Suprapubic skin (tissue), 4 donors: Measurements from ENCODE around the gene FKBP11.

Source experiments
- POLR2A ChIP-seq, 2 donors: fragments of 450-650 bp; IDR thresholded peaks; one replicate each; pipeline ENCODE4 v1.6.1; 2017; ENCODE audit warnings: antibody characterized with exemption in 2 of 2, mild to moderate bottlenecking in 2 of 2, moderate library complexity in 2 of 2
- POLR2AphosphoS5 ChIP-seq, 3 donors: sonication (generic); formaldehyde crosslinking; IDR thresholded peaks; one replicate each; pipeline ENCODE4 v1.6.1; 2017; ENCODE audit warnings: antibody characterized with exemption in 3 of 3
- TF ChIP-seq, protein P1 (sequence below), 2 donors: fragments of 200-600 bp in 1 of 2; fragments of 450-650 bp in 1 of 2; sonication (generic) in 1 of 2; IDR thresholded peaks; one replicate each; pipeline ENCODE4 v1.5.1; 2016 to 2019; ENCODE audit warnings: antibody characterized with exemption in 2 of 2, mild to moderate bottlenecking in 1 of 2, moderate library complexity in 1 of 2

DNA sequence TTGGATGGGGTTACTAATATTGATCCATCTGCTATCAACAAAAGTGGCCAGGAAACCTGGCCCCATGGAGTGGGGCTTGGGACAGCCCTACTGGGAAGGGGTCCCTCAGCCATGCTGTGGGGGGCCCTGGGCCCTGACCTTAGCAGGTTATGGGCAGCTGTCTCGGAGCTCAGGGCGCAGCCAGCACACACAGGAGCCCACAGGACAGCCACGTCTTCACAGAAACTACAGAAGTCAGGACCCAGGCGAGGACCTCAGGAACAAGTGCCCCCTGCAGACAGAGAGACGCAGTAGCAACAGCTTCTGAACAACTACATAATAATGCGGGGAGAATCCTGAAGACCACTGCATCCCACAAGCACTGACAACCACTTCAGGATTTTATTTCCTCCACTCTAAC is 11.9 kb upstream of the FKBP11 start:
- TF ChIP-seq POLR2AphosphoS5 (IDR thresholded peaks at IDR 0.05) (no peak), POLR2A (IDR thresholded peaks at IDR 0.05) (no peak)
- TF ChIP-seq, protein P1, sequence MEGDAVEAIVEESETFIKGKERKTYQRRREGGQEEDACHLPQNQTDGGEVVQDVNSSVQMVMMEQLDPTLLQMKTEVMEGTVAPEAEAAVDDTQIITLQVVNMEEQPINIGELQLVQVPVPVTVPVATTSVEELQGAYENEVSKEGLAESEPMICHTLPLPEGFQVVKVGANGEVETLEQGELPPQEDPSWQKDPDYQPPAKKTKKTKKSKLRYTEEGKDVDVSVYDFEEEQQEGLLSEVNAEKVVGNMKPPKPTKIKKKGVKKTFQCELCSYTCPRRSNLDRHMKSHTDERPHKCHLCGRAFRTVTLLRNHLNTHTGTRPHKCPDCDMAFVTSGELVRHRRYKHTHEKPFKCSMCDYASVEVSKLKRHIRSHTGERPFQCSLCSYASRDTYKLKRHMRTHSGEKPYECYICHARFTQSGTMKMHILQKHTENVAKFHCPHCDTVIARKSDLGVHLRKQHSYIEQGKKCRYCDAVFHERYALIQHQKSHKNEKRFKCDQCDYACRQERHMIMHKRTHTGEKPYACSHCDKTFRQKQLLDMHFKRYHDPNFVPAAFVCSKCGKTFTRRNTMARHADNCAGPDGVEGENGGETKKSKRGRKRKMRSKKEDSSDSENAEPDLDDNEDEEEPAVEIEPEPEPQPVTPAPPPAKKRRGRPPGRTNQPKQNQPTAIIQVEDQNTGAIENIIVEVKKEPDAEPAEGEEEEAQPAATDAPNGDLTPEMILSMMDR (IDR thresholded peaks at IDR 0.05), result no peak
